Stimulated activated CD8-positive, alpha-beta memory T cell treated with anti-CD3 and anti-CD28 coated beads, Interleukin-2, amount 100 ng/mL, for 48 hours (primary cell): ENCODE results near the gene CLDN19.

ENCODE experiments used
- DNase-seq, 2 donors: peaks; one replicate each; pipeline ENCODE4 v3.0.0-alpha.2; 2020; ENCODE audit warnings: low read depth in 2 of 2

Gene CLDN19

GRCh38 chr1:42739753-42740700 lies at the start of gene CLDN19:
Gene CLDN19 (minus strand): TSS chr1:42740236. CDS start chr1:42740063, 173 bp downstream.
- no peak for DNase-seq

- DNase-seq, result no peak
Measured at GRCh38 chr1:42788021-42788420, 48.0 kb upstream of the CLDN19 start.

- DNase-seq, result no peak
Measured at GRCh38 chr1:42786097-42786496, 46.1 kb upstream of the CLDN19 start.

- DNase-seq, result peak in 1 of 2 donors; percentile 18
Measured at GRCh38 chr1:42784946-42785693, 45.1 kb upstream of the CLDN19 start, which contains the start of gene TMEM269. Gene TMEM269 (plus strand): TSS chr1:42784991. CDS start chr1:42789894, 4,903 bp downstream.

GRCh38 chr1:42784547-42784945 lies 44.5 kb upstream of the CLDN19 start:
- DNase-seq, result no peak

GRCh38 chr1:42783092-42783491 lies 43.1 kb upstream of the CLDN19 start:
- DNase-seq, result no peak

- no peak for DNase-seq
Measured at GRCh38 chr1:42780176-42780575, 40.1 kb upstream of the CLDN19 start.

GRCh38 chr1:42779725-42780124 lies 39.7 kb upstream of the CLDN19 start:
- no peak for DNase-seq

- DNase-seq, result no peak
Measured at GRCh38 chr1:42777852-42778251, 37.8 kb upstream of the CLDN19 start.

- DNase-seq, result no peak
Measured at GRCh38 chr1:42776502-42776901, 36.5 kb upstream of the CLDN19 start.

GRCh38 chr1:42774928-42775526 lies 35.0 kb upstream of the CLDN19 start:
- no peak for DNase-seq

GRCh38 chr1:42773420-42773819 lies 33.4 kb upstream of the CLDN19 start:
- DNase-seq, result no peak

- DNase-seq, result no peak
Measured at GRCh38 chr1:42769811-42770210, 29.8 kb upstream of the CLDN19 start.

- no peak for DNase-seq
Measured at GRCh38 chr1:42768172-42768571, 28.1 kb upstream of the CLDN19 start.

GRCh38 chr1:42767510-42768000 lies 27.5 kb upstream of the CLDN19 start:
- DNase-seq, result no peak

- DNase-seq, result peak; percentile 99 to 100
Measured at GRCh38 chr1:42766741-42767509, 26.9 kb upstream of the CLDN19 start, which contains the start of the genes C1orf50 and P3H1. Gene C1orf50 (plus strand): TSS chr1:42767249. CDS start chr1:42767312, 63 bp downstream. Gene P3H1 (minus strand): TSS chr1:42767028. CDS start chr1:42766971, 57 bp downstream.

GRCh38 chr1:42765832-42766740 lies 26.1 kb upstream of the CLDN19 start:
- peak; percentile 41 to 47 for DNase-seq

- DNase-seq, result no peak
Measured at GRCh38 chr1:42765269-42765668, 25.2 kb upstream of the CLDN19 start.

GRCh38 chr1:42762269-42762668 lies 22.2 kb upstream of the CLDN19 start:
- no peak for DNase-seq

- no peak for DNase-seq
Measured at GRCh38 chr1:42761567-42761966, 21.5 kb upstream of the CLDN19 start.
